ENCODE data around the gene FGFR1OP2. TPM values are rescaled to one million over a fixed set of nuclear protein-coding genes. Genes with fewer than 3 reads are reported as not detected.

Gene FGFR1OP2
- total RNA-seq, 4 donors from 2014 or later, result 63.8 to 114 (median 87.0) TPM

- DNase-seq (ENCODE audit: low spot score), result no peak
- no peak for ATAC-seq (ENCODE audit: low FRiP score)
- no peak for TF ChIP-seq CTCF (IDR thresholded peaks at IDR 0.05)
Observed at GRCh38 chr12:27006797-27007467, 68.7 kb downstream of the FGFR1OP2 start.

GRCh38 chr12:27008081-27008480 lies 69.8 kb downstream of the FGFR1OP2 start:
- no peak for TF ChIP-seq CTCF (IDR thresholded peaks at IDR 0.05)
- DNase-seq (ENCODE audit: low spot score) (no peak), ATAC-seq (ENCODE audit: low FRiP score) (no peak)

- ATAC-seq (ENCODE audit: low FRiP score) (no peak), DNase-seq (ENCODE audit: low spot score) (no peak)
- no peak for TF ChIP-seq CTCF (IDR thresholded peaks at IDR 0.05)
Observed at GRCh38 chr12:27009881-27010301, 71.6 kb downstream of the FGFR1OP2 start.

- no peak for TF ChIP-seq CTCF (IDR thresholded peaks at IDR 0.05)
- ATAC-seq (ENCODE audit: low FRiP score) (no peak), DNase-seq (ENCODE audit: low spot score) (no peak)
Observed at GRCh38 chr12:27012239-27012981, 74.1 kb downstream of the FGFR1OP2 start.

GRCh38 chr12:27012982-27013255 lies 74.6 kb downstream of the FGFR1OP2 start:
- no peak for TF ChIP-seq CTCF (IDR thresholded peaks at IDR 0.05)
- ATAC-seq (ENCODE audit: low FRiP score) (no peak), DNase-seq (ENCODE audit: low spot score) (no peak)

GRCh38 chr12:27013611-27014084 lies 75.4 kb downstream of the FGFR1OP2 start:
- no peak for TF ChIP-seq CTCF (IDR thresholded peaks at IDR 0.05)
- DNase-seq (ENCODE audit: low spot score) (no peak), ATAC-seq (ENCODE audit: low FRiP score) (peak; percentile 16)
